ENCODE measurements around the gene CXCL9.
"Not testable (repeated sequence)": the region's sequence is repeated elsewhere in the genome, so short reads cannot be mapped to it uniquely, and the experiment has no call there.

CXCL9 gene

DNA sequence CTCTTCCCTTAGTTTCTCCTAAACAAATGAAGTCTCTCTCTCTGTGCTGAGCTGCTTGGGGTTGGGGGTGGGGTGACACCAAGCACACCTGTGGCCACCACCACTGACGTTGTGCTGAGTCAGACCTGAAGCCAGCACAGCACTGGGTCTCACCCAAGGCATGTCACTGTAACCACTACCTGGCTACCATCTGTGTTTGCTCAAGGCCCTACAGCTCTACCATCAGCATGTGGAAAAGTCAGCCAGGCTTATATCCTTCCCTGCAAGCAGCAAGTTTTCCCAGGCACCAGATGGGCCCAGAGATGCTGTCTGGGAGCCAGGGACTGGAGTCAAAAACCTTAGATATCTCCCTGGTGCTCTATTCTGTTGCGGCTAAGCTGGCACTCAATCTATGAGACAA is 9.1 kb upstream of the CXCL9 start:
- DNase-seq (ENCODE audit: low read depth), result no peak
- no peak overlapping the region for H3K4me3 ChIP-seq (ENCODE audit: low read depth, low read length)

DNA sequence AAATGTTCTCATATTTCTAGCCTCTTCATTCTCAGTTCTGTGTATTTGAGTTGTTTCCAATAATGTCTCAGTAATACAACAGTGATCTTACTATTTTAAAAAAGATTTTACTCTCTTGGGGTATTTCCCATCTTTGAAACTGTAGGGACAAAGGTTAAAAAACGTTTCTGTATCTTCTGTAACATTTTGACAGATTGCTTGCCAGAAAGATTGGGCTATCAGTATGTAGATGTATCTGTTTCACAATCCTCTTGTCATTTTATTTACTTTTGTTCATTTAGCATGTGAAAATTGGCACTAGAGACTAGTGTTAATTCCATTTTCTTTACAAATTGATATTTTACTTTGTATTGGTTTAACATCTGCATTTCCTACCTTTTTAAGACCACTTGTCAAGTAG is 6.2 kb upstream of the CXCL9 start:
- no peak for DNase-seq (ENCODE audit: low read depth)
- no peak overlapping the region for H3K4me3 ChIP-seq (ENCODE audit: low read depth, low read length)

DNA sequence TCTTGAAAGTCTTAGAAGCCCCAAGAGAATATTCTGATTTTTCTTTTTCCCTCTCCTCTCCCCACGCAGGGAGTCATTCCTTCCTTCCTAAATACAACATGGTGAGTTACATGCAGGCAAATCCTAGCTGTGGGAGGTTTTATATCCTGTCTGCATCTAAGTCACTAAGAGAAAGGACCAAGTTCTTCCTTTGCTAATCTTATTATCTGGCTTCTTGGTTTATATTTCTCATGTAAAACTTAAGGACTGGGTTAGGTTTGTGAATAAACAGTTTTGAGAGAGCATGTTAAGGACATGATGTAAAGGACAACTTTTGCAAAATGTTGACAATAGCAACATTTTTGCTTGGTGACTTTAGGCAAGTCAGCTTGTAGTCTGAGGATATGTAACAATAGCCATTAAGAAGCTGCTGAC is 5.1 kb upstream of the CXCL9 start:
- H3K4me3 ChIP-seq (ENCODE audit: low read depth, low read length), result no peak overlapping the region
- DNase-seq (ENCODE audit: low read depth), result no peak

GRCh38 chr4:76011700-76012387 is 4.5 kb upstream of the CXCL9 start:
- DNase-seq (ENCODE audit: low read depth), result peak; percentile 74
- H3K4me3 ChIP-seq (ENCODE audit: low read depth, low read length), result peak overlapping the region; percentile 1

DNA sequence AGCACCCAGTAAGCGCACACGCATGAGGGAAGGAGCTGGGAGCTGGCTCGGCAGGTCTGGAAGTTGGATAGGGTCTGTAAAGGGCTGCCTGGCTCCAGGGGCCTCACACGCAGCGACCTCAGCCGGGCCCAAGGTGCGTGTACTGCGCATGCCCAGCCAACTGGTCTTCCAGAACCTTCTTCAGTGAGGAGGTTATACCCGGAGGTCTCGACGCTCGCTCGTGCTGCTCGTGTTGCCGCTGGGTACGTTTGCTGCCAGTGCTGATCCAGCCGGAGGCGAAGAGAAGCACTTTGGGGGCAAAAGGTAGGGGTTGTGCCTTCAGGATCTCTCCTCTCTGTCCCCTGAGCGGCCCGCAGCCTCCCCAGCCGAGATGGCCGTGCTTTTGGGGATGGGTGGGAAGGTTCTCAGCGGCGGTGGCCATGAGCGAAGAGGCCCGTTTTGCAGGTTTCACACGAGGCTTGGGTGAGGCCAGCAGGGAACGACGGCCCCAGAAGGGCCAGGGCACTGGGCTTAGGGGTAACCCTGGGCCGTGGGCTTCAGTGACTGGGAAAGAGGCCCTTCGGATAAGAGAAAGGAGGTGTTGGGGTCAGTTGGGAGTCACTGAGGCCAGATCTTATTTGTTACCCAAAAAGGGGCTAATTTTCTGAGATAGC is 3.8 kb upstream of the CXCL9 start:
- no peak overlapping the region for H3K4me3 ChIP-seq (ENCODE audit: low read depth, low read length)
- DNase-seq (ENCODE audit: low read depth), result no peak

DNA sequence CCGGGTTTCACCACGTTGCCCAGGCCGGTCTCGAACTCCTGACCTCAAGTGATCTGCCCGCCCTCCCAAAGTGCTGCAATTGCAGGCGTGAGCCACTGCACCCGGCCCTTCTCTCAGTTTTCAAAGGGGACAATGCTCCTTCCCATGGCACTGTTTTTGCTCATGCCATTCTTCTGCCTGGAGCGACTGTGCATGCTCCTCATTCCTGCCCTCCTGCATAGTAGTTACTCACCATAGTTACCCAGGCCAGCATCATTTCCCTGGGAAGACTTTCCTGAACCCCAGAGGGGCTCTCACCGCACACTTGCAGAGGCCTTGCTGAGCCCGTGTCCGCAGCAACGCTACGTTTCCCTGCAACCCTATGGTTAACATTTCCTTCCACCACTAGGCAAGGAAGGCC is 3.3 kb upstream of the CXCL9 start:
- no peak overlapping the region for H3K4me3 ChIP-seq (ENCODE audit: low read depth, low read length)
- DNase-seq (ENCODE audit: low read depth), result no peak

DNA sequence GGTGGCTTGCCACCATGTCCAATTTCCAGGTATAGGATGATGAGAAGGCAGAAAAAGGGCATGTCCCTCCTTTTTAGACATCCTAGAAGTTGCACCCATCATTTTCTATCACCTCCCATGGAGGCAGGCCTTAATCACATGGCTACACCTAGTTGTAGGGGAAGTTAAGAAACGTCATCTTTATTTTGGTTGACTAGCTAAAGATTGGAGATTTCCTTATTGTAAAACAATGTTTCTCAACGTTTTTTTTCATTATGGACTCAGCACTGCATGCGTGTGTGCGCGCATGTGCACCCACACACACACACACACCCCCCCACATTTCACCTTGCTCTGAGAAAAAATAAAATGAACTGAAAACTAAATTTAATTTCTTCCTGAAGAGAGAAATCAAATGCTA is 2.0 kb upstream of the CXCL9 start:
- H3K4me3 ChIP-seq (ENCODE audit: low read depth, low read length), result no peak overlapping the region
- no peak for DNase-seq (ENCODE audit: low read depth)

DNA sequence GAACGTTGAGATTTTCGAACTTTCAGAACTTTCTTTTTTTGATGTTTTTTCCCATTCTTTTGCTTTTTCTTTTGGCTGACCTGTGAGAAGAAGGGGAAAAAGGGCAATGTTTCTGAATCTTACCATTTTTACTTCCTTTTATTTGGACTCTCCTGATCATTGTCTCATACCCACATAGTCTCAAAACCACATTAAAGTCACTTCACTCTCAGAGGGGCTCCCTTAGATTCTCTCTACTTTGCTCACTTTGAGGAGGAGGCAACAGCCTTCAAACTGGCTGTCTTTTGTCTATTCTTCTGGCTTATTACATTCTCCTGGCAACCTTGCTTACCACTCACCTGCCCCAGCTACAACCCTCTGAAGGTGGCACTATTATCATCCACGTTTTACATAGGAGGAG is 3.7 kb downstream of the CXCL9 start:
- no peak for DNase-seq (ENCODE audit: low read depth)
- no peak overlapping the region for H3K4me3 ChIP-seq (ENCODE audit: low read depth, low read length)

GRCh38 chr4:76003035-76003434 is 4.3 kb downstream of the CXCL9 start:
- DNase-seq (ENCODE audit: low read depth), result no peak
- H3K4me3 ChIP-seq (ENCODE audit: low read depth, low read length), result no peak overlapping the region

DNA sequence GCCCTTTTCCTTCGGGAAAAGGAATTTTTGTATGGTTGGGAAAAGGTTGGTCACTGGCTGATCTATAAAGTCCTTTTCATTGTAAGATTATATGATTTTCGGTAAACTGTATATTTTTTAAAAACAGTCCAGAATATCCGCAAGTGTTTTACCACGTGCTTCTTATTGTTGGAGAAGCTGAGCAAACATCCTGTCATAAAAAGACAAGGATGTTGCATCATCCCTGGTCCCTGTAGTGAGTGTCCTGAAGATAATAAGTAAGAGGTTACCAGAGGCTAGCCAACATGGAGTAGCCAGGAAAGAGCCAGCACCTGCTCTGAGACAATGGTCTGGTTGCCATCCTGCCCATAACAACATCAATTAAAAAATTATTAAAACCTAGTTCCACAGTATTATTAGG is 5.1 kb downstream of the CXCL9 start:
- no peak overlapping the region for H3K4me3 ChIP-seq (ENCODE audit: low read depth, low read length)
- DNase-seq (ENCODE audit: low read depth), result no peak

- no peak overlapping the region for H3K4me3 ChIP-seq (ENCODE audit: low read depth, low read length)
- no peak for DNase-seq (ENCODE audit: low read depth)
Observed at GRCh38 chr4:76001700-76002099, 5.6 kb downstream of the CXCL9 start.

DNA sequence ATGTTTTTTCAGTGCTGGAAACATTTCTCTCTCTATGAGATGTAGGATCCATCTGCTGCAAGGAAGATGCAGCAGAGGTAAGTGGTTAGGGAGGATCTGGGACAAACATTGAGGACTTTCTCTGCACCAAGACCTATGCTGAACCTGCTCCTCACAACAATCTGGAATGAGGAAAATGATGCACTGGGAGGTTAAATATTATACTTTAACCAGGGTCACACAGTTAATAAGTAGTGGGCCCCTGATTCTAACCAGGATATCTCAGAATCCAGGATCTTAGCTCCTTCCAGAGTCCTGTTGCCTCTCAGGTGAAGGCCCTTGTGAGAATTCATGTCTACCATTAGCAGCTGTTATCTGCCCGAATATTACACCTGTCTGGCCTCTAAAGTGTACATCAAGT is 7.0 kb downstream of the CXCL9 start:
- DNase-seq (ENCODE audit: low read depth), result no peak
- H3K4me3 ChIP-seq (ENCODE audit: low read depth, low read length), result no peak overlapping the region

DNA sequence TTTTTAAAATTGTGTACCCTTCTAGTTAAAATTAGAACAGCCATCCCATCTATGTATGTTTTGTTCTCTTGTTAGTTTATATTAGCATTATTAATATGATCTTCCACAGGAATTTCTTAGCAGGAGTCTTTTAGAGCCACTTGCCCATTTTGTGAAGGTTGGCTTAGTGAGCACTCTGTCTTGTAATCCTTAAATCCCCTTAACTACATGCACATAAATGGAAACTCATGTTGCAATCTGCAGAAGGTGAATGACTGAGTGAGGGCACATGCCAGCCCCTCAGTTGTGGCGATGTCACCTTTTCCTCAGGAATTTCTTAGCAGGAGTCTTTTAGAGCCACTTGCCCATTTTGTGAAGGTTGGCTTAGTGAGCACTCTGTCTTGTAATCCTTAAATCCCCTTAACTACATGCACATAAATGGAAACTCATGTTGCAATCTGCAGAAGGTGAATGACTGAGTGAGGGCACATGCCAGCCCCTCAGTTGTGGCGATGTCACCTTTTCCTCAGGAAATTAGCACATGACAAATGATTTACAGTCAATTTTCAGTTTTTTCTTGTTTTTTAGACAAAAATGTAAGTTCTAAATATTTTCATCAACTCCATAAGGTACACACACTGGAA is 8.7 kb downstream of the CXCL9 start:
- H3K4me3 ChIP-seq (ENCODE audit: low read depth, low read length); DNase-seq (ENCODE audit: low read depth): not testable (repeated sequence)

- DNase-seq (ENCODE audit: low read depth), result no peak
- no peak overlapping the region for H3K4me3 ChIP-seq (ENCODE audit: low read depth, low read length)
Observed at GRCh38 chr4:75997946-75998345, 9.4 kb downstream of the CXCL9 start.

GRCh38 chr4:75997081-75997480 is 10.2 kb downstream of the CXCL9 start:
- DNase-seq (ENCODE audit: low read depth), result no peak
- no peak overlapping the region for H3K4me3 ChIP-seq (ENCODE audit: low read depth, low read length)

DNA sequence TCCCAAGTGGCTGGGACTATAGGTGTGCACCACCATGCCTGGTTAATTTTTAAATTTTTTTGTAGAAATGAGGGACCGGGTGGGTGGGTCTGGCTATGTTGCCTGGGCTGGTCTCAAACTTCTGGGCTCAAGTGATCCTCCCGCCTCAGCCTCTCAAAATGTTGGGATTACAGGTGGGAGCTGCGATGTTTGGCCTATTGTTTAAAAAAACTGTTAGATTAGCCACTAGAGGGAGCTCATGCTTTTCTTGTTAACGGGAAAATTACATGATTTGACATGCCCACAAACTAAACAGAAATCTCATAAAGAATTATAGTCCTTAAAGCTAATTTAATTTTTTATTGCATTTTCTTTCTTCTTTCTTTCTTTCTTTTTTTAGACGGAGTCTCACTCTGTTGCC is 11.6 kb downstream of the CXCL9 start:
- no peak overlapping the region for H3K4me3 ChIP-seq (ENCODE audit: low read depth, low read length)
- peak; percentile 15 for DNase-seq (ENCODE audit: low read depth)

DNA sequence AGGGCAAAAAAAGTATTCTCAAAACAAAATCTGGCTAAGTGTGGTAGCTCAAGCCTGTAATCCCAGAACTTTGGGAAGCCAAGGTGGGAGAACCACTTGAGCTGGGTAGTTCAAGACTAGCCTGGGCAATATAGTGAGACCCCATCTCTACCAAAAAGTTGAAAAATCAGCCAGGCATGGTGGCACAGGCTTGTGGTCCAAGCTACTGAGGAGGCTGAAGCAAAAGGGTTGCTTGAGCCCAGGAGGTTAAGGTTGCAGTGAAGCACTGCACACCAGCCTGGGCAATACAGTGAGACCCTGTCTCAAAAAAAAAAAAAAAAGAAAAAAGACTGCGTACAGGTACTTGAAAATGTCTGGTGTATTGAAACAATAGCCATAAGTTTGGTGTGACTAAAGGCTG is 14.8 kb downstream of the CXCL9 start:
- no peak for DNase-seq (ENCODE audit: low read depth)
- no peak overlapping the region for H3K4me3 ChIP-seq (ENCODE audit: low read depth, low read length)

DNA sequence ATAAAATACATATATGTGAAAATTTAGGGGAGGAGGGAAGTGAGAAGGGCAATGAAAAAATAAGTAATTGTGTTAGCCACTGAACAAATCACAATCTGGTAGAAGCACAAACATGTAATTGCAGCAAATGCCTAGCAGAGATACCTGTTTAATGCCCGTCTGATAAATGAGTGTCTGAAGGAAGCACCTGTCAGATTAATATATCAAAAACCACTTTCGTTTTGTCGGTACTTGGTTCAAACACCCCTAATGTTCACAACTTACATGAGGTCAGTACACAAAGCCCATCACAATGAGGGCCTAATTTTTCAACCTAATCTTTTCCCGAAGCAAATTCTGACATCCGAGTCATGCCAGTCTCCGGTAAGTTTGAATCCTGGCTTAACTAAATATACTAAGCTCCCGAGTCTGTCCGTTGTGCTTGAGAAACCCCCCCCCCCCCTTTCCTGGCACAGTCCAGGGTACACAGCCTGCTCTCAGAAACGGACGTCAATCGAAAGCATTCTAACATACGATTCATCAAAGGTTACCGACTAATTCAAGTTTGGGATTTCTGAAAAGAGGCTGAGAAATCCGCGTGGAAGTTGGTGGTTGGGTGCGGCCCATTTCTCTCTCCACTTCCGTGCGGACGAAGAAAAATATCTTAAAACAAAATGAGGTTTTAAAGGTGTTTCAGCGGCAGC is 17.3 kb downstream of the CXCL9 start:
- H3K4me3 ChIP-seq (ENCODE audit: low read depth, low read length), result peak overlapping the region; percentile 91
- no peak for DNase-seq (ENCODE audit: low read depth)

DNA sequence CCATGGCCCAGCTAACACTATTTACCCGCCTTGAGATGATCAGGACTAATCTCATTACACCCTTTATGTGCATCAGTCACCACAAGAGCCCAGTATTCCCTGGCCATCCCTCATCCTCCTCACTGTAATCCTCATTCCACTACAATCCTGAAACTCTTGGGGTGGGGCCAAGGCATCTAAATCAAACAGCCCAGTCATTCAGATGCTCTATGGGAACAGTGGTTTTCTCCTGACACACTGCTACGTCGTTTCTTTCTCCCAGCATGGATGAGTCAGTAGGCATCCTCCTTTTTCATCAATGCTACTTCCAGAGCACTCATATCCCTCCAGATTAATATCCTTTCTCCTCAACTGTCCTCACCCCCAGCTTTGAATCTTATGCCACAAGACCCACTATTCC is 22.2 kb downstream of the CXCL9 start:
- H3K4me3 ChIP-seq (ENCODE audit: low read depth, low read length), result no peak overlapping the region
- DNase-seq (ENCODE audit: low read depth), result peak; percentile 85

DNA sequence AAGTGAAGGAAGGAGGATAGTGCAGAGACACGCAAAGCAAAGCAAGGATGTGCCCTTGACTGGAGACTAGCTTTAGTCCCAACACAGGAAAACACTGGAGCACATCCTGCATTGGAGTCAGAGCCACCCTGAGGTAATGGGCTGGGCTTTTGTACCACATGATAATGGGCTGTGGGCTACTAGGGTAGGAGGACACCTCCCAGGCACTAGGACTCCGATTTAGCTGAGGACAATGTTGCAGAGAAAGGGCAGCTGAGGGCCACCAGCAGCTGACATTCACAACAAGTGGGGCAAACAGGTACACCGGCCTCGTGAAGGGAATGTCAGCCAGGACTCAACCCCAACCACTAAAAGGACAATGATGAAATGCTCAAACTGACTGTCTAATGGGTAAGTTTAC is 26.7 kb downstream of the CXCL9 start:
- DNase-seq (ENCODE audit: low read depth), result no peak
- H3K4me3 ChIP-seq (ENCODE audit: low read depth, low read length), result no peak overlapping the region

GRCh38 chr4:75976177-75976576 is 31.1 kb downstream of the CXCL9 start:
- H3K4me3 ChIP-seq (ENCODE audit: low read depth, low read length), result no peak overlapping the region
- no peak for DNase-seq (ENCODE audit: low read depth)
